H9 (cell line): Measurements from ENCODE around the gene CRYBG2. TPM values are rescaled to one million over a fixed set of nuclear protein-coding genes. Genes with fewer than 3 reads are reported as not detected.

Experiments used
- DNase-seq: peaks from one replicate; pipeline ENCODE4 v3.0.0-alpha.2; 2017
- H2AFZ ChIP-seq: one replicate; pipeline ENCODE4 v1.6.1; 2013; ENCODE audit warnings: mild to moderate bottlenecking, low read length, control low read depth, moderate library complexity
- H2AK5ac ChIP-seq: 2 replicates; pipeline ENCODE4 v1.6.1; 2013; ENCODE audit warnings: low read length, control low read depth, mixed read lengths; ENCODE audit not compliant: insufficient read length
- H2BK120ac ChIP-seq: one replicate; pipeline ENCODE4 v1.6.1; 2013; ENCODE audit warnings: low read depth, mild to moderate bottlenecking, low read length, control low read depth, inconsistent platforms; ENCODE audit not compliant: poor library complexity, severe bottlenecking
- H2BK12ac ChIP-seq: 2 replicates; pipeline ENCODE4 v1.6.1; 2013; ENCODE audit warnings: low read length, control low read depth, mixed read lengths, low read depth; ENCODE audit not compliant: insufficient read length
- H2BK15ac ChIP-seq: 2 replicates; pipeline ENCODE4 v1.6.1; 2013; ENCODE audit warnings: low read depth, low read length, control low read depth
- H2BK20ac ChIP-seq: one replicate; pipeline ENCODE4 v1.6.1; 2013; ENCODE audit warnings: low read depth, mild to moderate bottlenecking, low read length, control low read depth, inconsistent platforms; ENCODE audit not compliant: poor library complexity, severe bottlenecking
- H2BK5ac ChIP-seq: 2 replicates; pipeline ENCODE4 v1.6.1; 2013; ENCODE audit warnings: low read length, control low read depth, mixed read lengths; ENCODE audit not compliant: insufficient read length
- H3K14ac ChIP-seq: 2 replicates; pipeline ENCODE4 v1.6.1; 2013; ENCODE audit warnings: low read length, control low read depth; ENCODE audit not compliant: insufficient read depth
- H3K18ac ChIP-seq: 2 replicates; pipeline ENCODE4 v1.6.1; 2013; ENCODE audit warnings: low read depth, mild to moderate bottlenecking, mixed read lengths, low read length, control low read depth; ENCODE audit not compliant: insufficient read length
- H3K23ac ChIP-seq: 2 replicates; pipeline ENCODE4 v1.6.1; 2013; ENCODE audit warnings: low read length, control low read depth, mixed read lengths, low read depth; ENCODE audit not compliant: insufficient read length
- H3K23me2 ChIP-seq: 2 replicates; pipeline ENCODE4 v1.6.1; 2013; ENCODE audit warnings: low read depth, mild to moderate bottlenecking, mixed read lengths, low read length, control low read depth; ENCODE audit not compliant: insufficient read length, poor library complexity, severe bottlenecking
- H3K27ac ChIP-seq: 2 replicates; pipeline ENCODE4 v1.5.1; 2013; ENCODE audit warnings: low read length, control low read depth, mixed read lengths, low read depth; ENCODE audit not compliant: insufficient read length
- H3K27me3 ChIP-seq: 2 replicates; pipeline ENCODE4 v1.6.1; 2013; ENCODE audit warnings: low read length, control low read depth, inconsistent platforms; ENCODE audit not compliant: insufficient read depth
- H3K4ac ChIP-seq: 2 replicates; pipeline ENCODE4 v1.6.1; 2013; ENCODE audit warnings: low read depth, mild to moderate bottlenecking, control low read depth, inconsistent platforms, low read length, moderate library complexity
- H3K4me1 ChIP-seq: 2 replicates; pipeline ENCODE4 v1.6.1; 2013; ENCODE audit warnings: low read length, control low read depth, inconsistent platforms; ENCODE audit not compliant: insufficient read depth
- H3K4me2 ChIP-seq: 2 replicates; pipeline ENCODE4 v1.6.1; 2013; ENCODE audit warnings: low read length, control low read depth, mixed read lengths; ENCODE audit not compliant: insufficient read length, insufficient read depth
- H3K56ac ChIP-seq: 2 replicates; pipeline ENCODE4 v1.6.1; 2013; ENCODE audit warnings: low read depth, mild to moderate bottlenecking, mixed read lengths, low read length, control low read depth; ENCODE audit not compliant: insufficient read length
- H3K79me1 ChIP-seq: 2 replicates; pipeline ENCODE4 v1.6.1; 2013; ENCODE audit warnings: low read depth, mild to moderate bottlenecking, moderate library complexity, low read length, control low read depth, inconsistent platforms; ENCODE audit not compliant: insufficient read depth, poor library complexity, severe bottlenecking
- H3K79me2 ChIP-seq: 2 replicates; pipeline ENCODE4 v1.6.1; 2013; ENCODE audit warnings: low read length, control low read depth, inconsistent platforms; ENCODE audit not compliant: insufficient read depth
- H3K9ac ChIP-seq: 2 replicates; pipeline ENCODE4 v1.6.1; 2013; ENCODE audit warnings: low read length, control low read depth, mixed read lengths; ENCODE audit not compliant: insufficient read length; ENCODE audit errors: extremely low read depth
- H3K9me3 ChIP-seq: one replicate; pipeline ENCODE4 v1.6.1; 2013; ENCODE audit warnings: low read depth, low read length, inconsistent platforms; ENCODE audit not compliant: control insufficient read depth
- H3T11ph ChIP-seq: one replicate; pipeline ENCODE4 v1.6.1; 2013; ENCODE audit warnings: mild to moderate bottlenecking, low read length, control low read depth, inconsistent platforms
- H4K20me1 ChIP-seq: one replicate; pipeline ENCODE4 v1.6.1; 2013; ENCODE audit not compliant: control insufficient read depth, insufficient read length, insufficient read depth
- H4K5ac ChIP-seq: 2 replicates; pipeline ENCODE4 v1.6.1; 2013; ENCODE audit warnings: low read depth, mild to moderate bottlenecking, mixed read lengths, low read length, control low read depth; ENCODE audit not compliant: insufficient read length
- H4K8ac ChIP-seq: replicated peaks from 2 replicates; pipeline ENCODE4 v1.6.1; 2013; ENCODE audit warnings: low read length, control low read depth, mixed read lengths, low read depth; ENCODE audit not compliant: insufficient read length
- H4K91ac ChIP-seq: 2 replicates; pipeline ENCODE4 v1.6.1; 2013; ENCODE audit warnings: low read depth, mild to moderate bottlenecking, moderate library complexity, mixed read lengths, low read length, control low read depth; ENCODE audit not compliant: insufficient read length
- H3K27ac Mint-ChIP-seq, 3 experiments: 2 replicates in 2 of 3; 3 replicates in 1 of 3; pipeline ENCODE4 v1.8.0; 2020 to 2021; ENCODE audit warnings: mixed read lengths in 3 of 3, mild to moderate bottlenecking in 1 of 3, moderate library complexity in 1 of 3
- H3K27me3 Mint-ChIP-seq: 2 replicates; pipeline ENCODE4 v1.8.0; 2021; ENCODE audit warnings: low read depth, mild to moderate bottlenecking, moderate library complexity, mixed read lengths
- H3K36me3 Mint-ChIP-seq, 3 experiments: 2 replicates in 2 of 3; 3 replicates in 1 of 3; pipeline ENCODE4 v1.8.0; 2020 to 2021; ENCODE audit warnings: low read depth in 3 of 3, mixed read lengths in 3 of 3; ENCODE audit not compliant: insufficient read depth in 1 of 3
- H3K4me1 Mint-ChIP-seq, 2 experiments: 2 replicates each; pipeline ENCODE4 v1.8.0; 2020; ENCODE audit warnings: mixed read lengths in 2 of 2
- H3K4me3 Mint-ChIP-seq, 2 experiments: 2 replicates in 1 of 2; 3 replicates in 1 of 2; pipeline ENCODE4 v1.8.0; 2020 to 2021; ENCODE audit warnings: mild to moderate bottlenecking in 2 of 2, mixed read lengths in 2 of 2, moderate library complexity in 1 of 2
- H3K9me3 Mint-ChIP-seq, 2 experiments: 2 replicates in 1 of 2; 3 replicates in 1 of 2; pipeline ENCODE4 v1.8.0; 2020; ENCODE audit warnings: mild to moderate bottlenecking in 2 of 2, mixed read lengths in 2 of 2, moderate library complexity in 1 of 2
- WGBS: extraction: QIAGEN DNeasy Blood & Tissue Kit; methylation state at CpG from one replicate; pipeline ENCODE4 v1.1.7; 2013; ENCODE audit warnings: missing lambda C conversion rate, low lambda C conversion rate, mixed read lengths; ENCODE audit not compliant: insufficient read length; ENCODE audit errors: extremely low coverage; 5-methylcytosine and 5-hydroxymethylcytosine counted together
- total RNA-seq: library from RNA; stranded (reverse); gene quantifications from 2 replicates; pipeline ENCODE4 v1.2.1, GENCODE V29; 2021
- TF ChIP-seq, protein P1 (sequence below): fragments of 200-600 bp; sonication (generic); conservative IDR thresholded peaks from 3 replicates; pipeline ENCODE4 v1.8.0; 2021; ENCODE audit warnings: antibody characterized with exemption, mild to moderate bottlenecking

Gene CRYBG2
- total RNA-seq, 1 experiment from 2014 or later = 12.8 TPM

GRCh38 chr1:26300578-26301275 is 53.2 kb downstream of the CRYBG2 start:
- H3K79me2 ChIP-seq = no peaks in the 10 kb centered on the region
- H3K27me3 Mint-ChIP-seq = 0 out of 2 replicates have a peak, but pooled peaks cover 2% of the 10 kb centered on the region
- no peak overlapping the region for H3T11ph ChIP-seq
- no CpG with 5 or more reads among the region's 11 CpGs for WGBS
- no peak overlapping the region for H2BK12ac ChIP-seq
- no peak overlapping the region for H3K18ac ChIP-seq
- H3K27me3 ChIP-seq = no peaks in the 10 kb centered on the region
- H3K9ac ChIP-seq = no peak overlapping the region
- peaks cover 6% of the 10 kb centered on the region in 2 experiments for H3K4me1 Mint-ChIP-seq
- H3K4me2 ChIP-seq = no peak overlapping the region
- H2BK120ac ChIP-seq = no peak overlapping the region
- no peak overlapping the region for H3K4me3 Mint-ChIP-seq
- H2BK20ac ChIP-seq = no peak overlapping the region
- no peak overlapping the region for H2AFZ ChIP-seq
- no peaks in the 10 kb centered on the region for H3K9me3 Mint-ChIP-seq
- no peak overlapping the region for H4K5ac ChIP-seq
- H4K20me1 ChIP-seq = no peaks in the 10 kb centered on the region
- no peaks in the 10 kb centered on the region for H3K4me1 ChIP-seq
- no peak overlapping the region for H3K56ac ChIP-seq
- H3K27ac Mint-ChIP-seq = peak overlapping the region; percentile 73 to 95 (median 90); a peak in 4 of 7 replicates
- no peak overlapping the region for H2BK15ac ChIP-seq
- no peak for DNase-seq
- H2AK5ac ChIP-seq = no peak overlapping the region
- no peaks in the 10 kb centered on the region for H3K79me1 ChIP-seq
- H3K23me2 ChIP-seq = no peaks in the 10 kb centered on the region
- H2BK5ac ChIP-seq = no peak overlapping the region
- no peak overlapping the region for H4K91ac ChIP-seq
- H3K36me3 Mint-ChIP-seq = no peaks in the 10 kb centered on the region
- no peak overlapping the region for H3K27ac ChIP-seq
- H3K4ac ChIP-seq = no peak overlapping the region
- no peaks in the 10 kb centered on the region for H3K9me3 ChIP-seq
- H3K14ac ChIP-seq = no peak overlapping the region
- no peak overlapping the region for H3K23ac ChIP-seq
- TF ChIP-seq, protein P1, sequence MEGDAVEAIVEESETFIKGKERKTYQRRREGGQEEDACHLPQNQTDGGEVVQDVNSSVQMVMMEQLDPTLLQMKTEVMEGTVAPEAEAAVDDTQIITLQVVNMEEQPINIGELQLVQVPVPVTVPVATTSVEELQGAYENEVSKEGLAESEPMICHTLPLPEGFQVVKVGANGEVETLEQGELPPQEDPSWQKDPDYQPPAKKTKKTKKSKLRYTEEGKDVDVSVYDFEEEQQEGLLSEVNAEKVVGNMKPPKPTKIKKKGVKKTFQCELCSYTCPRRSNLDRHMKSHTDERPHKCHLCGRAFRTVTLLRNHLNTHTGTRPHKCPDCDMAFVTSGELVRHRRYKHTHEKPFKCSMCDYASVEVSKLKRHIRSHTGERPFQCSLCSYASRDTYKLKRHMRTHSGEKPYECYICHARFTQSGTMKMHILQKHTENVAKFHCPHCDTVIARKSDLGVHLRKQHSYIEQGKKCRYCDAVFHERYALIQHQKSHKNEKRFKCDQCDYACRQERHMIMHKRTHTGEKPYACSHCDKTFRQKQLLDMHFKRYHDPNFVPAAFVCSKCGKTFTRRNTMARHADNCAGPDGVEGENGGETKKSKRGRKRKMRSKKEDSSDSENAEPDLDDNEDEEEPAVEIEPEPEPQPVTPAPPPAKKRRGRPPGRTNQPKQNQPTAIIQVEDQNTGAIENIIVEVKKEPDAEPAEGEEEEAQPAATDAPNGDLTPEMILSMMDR = no peak
- H4K8ac ChIP-seq = no peak overlapping the region
